HL-60 (cell line): ENCODE data around the gene NDUFA11.

Experiments used
- DNase-seq, 2 experiments: peaks; one replicate each; pipeline ENCODE4 v3.0.0-alpha.2; 2010 to 2020; ENCODE audit warnings: low read depth in 1 of 2, low spot score in 1 of 2
- H3K27ac ChIP-seq: fragments of 250-450 bp; sonication (Bioruptor Pico); replicated peaks from 2 replicates; pipeline ENCODE4 v1.5.1; 2020; ENCODE audit warnings: mild to moderate bottlenecking, moderate library complexity
- H3K27me3 ChIP-seq: fragments of 250-450 bp; sonication (Bioruptor Pico); 2 replicates; pipeline ENCODE4 v1.5.1; 2021; ENCODE audit warnings: mild to moderate bottlenecking, moderate library complexity; ENCODE audit not compliant: insufficient read depth, poor library complexity, severe bottlenecking
- H3K4me3 ChIP-seq: replicated peaks from 2 replicates; pipeline ENCODE4 v1.5.1; 2011; ENCODE audit warnings: mild to moderate bottlenecking, control low read depth, low read length; ENCODE audit not compliant: insufficient read depth
- GABPA ChIP-seq: IDR thresholded peaks from 2 replicates; pipeline ENCODE4 v1.6.1; 2012; ENCODE audit warnings: low read depth
- POLR2AphosphoS5 ChIP-seq: IDR thresholded peaks from 2 replicates; pipeline ENCODE4 v1.6.1; 2012; ENCODE audit warnings: low read depth
- SPI1 ChIP-seq: IDR thresholded peaks from 2 replicates; pipeline ENCODE4 v1.6.1; 2012; ENCODE audit warnings: low read depth, mild to moderate bottlenecking, borderline replicate concordance
- TF ChIP-seq, protein P1 (sequence below): IDR thresholded peaks from one replicate; pipeline ENCODE4 v1.5.1; 2011; ENCODE audit warnings: low read length, control low read depth, inconsistent platforms; ENCODE audit not compliant: insufficient read depth
- TF ChIP-seq, protein P2 (sequence below): IDR thresholded peaks from 2 replicates; pipeline ENCODE4 v1.6.1; 2012; ENCODE audit warnings: low read depth; ENCODE audit not compliant: insufficient replicate concordance

NDUFA11 gene

DNA sequence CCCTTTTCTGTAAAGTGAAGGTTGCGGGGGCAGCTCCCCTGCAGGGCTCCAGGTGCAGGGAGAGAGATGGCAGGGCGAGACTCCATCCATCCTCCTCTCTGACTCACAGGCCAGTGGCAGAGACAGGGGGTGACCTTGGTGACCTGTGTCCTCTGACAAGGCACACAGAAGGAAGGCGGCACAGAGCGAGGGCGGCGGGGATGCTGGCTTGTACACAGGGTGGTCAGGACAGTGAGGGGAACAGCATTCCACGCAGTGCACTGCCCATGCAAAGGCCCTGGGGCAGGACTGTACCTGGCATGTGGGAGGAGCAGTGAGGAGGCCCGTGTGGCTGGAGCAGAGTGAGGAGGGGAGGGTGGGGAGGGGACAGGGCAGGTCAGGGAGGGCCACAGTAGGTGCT is 7.7 kb downstream of the NDUFA11 start:
- no peak for TF ChIP-seq POLR2AphosphoS5
- TF ChIP-seq, protein P1, sequence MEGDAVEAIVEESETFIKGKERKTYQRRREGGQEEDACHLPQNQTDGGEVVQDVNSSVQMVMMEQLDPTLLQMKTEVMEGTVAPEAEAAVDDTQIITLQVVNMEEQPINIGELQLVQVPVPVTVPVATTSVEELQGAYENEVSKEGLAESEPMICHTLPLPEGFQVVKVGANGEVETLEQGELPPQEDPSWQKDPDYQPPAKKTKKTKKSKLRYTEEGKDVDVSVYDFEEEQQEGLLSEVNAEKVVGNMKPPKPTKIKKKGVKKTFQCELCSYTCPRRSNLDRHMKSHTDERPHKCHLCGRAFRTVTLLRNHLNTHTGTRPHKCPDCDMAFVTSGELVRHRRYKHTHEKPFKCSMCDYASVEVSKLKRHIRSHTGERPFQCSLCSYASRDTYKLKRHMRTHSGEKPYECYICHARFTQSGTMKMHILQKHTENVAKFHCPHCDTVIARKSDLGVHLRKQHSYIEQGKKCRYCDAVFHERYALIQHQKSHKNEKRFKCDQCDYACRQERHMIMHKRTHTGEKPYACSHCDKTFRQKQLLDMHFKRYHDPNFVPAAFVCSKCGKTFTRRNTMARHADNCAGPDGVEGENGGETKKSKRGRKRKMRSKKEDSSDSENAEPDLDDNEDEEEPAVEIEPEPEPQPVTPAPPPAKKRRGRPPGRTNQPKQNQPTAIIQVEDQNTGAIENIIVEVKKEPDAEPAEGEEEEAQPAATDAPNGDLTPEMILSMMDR, result no peak
- no peak for TF ChIP-seq SPI1
- no peak for TF ChIP-seq GABPA
- TF ChIP-seq, protein P2, sequence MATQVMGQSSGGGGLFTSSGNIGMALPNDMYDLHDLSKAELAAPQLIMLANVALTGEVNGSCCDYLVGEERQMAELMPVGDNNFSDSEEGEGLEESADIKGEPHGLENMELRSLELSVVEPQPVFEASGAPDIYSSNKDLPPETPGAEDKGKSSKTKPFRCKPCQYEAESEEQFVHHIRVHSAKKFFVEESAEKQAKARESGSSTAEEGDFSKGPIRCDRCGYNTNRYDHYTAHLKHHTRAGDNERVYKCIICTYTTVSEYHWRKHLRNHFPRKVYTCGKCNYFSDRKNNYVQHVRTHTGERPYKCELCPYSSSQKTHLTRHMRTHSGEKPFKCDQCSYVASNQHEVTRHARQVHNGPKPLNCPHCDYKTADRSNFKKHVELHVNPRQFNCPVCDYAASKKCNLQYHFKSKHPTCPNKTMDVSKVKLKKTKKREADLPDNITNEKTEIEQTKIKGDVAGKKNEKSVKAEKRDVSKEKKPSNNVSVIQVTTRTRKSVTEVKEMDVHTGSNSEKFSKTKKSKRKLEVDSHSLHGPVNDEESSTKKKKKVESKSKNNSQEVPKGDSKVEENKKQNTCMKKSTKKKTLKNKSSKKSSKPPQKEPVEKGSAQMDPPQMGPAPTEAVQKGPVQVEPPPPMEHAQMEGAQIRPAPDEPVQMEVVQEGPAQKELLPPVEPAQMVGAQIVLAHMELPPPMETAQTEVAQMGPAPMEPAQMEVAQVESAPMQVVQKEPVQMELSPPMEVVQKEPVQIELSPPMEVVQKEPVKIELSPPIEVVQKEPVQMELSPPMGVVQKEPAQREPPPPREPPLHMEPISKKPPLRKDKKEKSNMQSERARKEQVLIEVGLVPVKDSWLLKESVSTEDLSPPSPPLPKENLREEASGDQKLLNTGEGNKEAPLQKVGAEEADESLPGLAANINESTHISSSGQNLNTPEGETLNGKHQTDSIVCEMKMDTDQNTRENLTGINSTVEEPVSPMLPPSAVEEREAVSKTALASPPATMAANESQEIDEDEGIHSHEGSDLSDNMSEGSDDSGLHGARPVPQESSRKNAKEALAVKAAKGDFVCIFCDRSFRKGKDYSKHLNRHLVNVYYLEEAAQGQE, result no peak
- H3K27ac ChIP-seq, result no peak overlapping the region
- peaks cover 9% of the 10 kb centered on the region for H3K27me3 ChIP-seq
- no peak overlapping the region for H3K4me3 ChIP-seq
- DNase-seq, result no peak

DNA sequence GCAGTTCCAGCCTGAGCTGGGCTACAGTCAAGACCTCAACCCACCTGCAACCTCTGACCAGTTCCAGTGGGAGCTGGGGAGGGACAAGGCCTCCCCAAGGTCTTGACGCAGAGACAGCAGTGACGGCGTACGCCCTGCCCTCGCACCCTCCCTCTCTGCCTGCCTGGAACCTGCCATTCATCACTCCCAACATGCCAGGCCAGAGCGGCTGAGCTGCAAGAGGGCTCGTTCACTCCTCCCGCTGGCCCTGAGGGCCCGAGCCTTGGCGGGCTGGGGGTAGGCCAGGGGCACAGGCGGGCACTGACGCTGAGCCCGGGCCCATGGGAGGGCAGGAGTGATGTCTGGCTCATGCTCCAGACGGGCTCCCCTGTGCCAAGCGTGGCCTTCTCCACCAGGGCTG is 8.2 kb downstream of the NDUFA11 start:
- Histone ChIP-seq H3K27ac (no peak overlapping the region), H3K27me3 (peaks cover 9% of the 10 kb centered on the region), H3K4me3 (no peak overlapping the region)
- DNase-seq, result no peak
- TF ChIP-seq GABPA (no peak), POLR2AphosphoS5 (no peak), SPI1 (no peak)
- TF ChIP-seq, protein P2, result no peak
- TF ChIP-seq, protein P1, result no peak

DNA sequence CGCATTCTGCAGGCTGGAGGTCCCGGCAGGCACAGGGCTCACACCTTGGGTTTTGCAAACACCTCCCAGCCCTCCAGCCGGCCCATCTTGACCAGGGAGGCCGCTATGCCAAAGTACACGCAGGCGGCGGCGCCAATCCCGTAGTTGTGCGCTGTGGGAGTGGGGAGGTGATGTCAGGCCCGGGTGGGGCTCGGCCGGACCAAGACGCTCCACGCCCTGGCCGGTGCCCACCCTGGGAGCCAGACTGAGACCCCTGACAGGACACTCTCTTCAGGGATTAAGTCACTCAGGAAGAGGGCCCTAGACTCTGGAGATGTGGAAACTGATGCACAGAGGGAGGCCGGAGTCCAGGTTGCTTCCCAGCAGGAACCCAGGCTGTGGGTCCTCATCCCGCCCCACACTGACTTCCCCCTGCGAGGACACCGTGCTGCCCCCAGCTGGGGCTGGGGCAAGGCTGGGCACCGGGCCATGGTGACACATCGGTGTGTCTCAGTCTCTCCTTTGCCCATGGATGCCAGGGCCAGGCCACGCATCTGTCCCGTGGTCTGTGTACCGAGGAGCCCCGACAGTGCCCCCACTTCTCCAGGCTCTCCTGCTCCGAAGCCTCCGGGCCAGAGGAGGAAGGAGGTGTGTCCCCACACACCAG is 8.8 kb downstream of the NDUFA11 start:
- peaks cover 9% of the 10 kb centered on the region for H3K27me3 ChIP-seq
- TF ChIP-seq, protein P1, result no peak
- TF ChIP-seq, protein P2, result no peak
- TF ChIP-seq POLR2AphosphoS5 (no peak), SPI1 (no peak), GABPA (no peak)
- H3K4me3 ChIP-seq, result no peak overlapping the region
- no peak overlapping the region for H3K27ac ChIP-seq
- no peak for DNase-seq
